Fibroblast of lung (primary cell): ENCODE measurements around the gene WDR7.

Experiments
- EZH2 ChIP-seq: IDR thresholded peaks from 2 replicates; pipeline ENCODE4 v1.5.1; 2012; ENCODE audit warnings: low read length, control low read depth, mild to moderate bottlenecking; ENCODE audit errors: missing control alignments
- TF ChIP-seq, protein P1 (sequence below), 2 donors: IDR thresholded peaks in 1 of 2; conservative IDR thresholded peaks in 1 of 2; 1 replicate in 1 of 2; 2 replicates in 1 of 2; pipeline ENCODE4 v1.5.1; 2011 to 2012; ENCODE audit warnings: low read length in 2 of 2, control low read depth in 1 of 2, inconsistent platforms in 1 of 2, low read depth in 1 of 2, mild to moderate bottlenecking in 1 of 2

DNA sequence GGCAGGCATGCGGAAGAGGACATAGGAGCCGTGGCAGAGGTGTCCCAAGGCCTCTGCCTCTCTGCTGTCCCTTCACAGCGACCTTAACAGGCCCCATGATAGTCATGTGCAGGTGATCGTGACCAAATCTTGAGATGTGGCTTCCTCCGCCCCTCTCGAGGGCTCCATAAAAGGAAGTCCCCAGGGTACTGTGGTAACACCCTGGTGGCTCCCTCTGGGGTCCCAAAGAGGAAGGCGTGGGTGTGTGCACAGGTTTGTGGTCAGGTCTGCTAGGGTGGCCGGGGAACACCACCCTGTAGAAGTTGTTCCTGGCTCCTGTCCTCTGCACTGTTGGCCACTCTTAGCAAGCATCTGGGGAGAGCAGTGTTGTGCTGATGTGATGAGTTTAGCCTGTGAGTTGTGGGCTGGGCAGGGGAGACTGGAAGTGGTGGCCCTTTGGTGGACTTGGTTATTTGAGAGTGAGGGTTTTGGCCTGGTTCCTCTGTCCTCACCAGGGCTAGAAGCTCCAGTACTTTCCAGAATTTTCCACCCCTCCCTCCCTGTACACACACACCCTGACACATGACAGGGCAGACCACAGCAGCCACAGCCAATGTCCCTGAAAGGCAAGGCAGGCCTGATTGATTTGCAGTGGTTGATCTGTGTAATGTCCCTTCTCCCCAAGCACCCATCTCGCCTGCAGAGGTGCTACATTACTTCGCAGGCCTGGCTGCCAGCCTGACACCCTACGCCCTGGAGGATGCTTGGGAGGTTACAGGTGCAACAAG lies 426.8 kb downstream of the WDR7 start:
- TF ChIP-seq, protein P1, sequence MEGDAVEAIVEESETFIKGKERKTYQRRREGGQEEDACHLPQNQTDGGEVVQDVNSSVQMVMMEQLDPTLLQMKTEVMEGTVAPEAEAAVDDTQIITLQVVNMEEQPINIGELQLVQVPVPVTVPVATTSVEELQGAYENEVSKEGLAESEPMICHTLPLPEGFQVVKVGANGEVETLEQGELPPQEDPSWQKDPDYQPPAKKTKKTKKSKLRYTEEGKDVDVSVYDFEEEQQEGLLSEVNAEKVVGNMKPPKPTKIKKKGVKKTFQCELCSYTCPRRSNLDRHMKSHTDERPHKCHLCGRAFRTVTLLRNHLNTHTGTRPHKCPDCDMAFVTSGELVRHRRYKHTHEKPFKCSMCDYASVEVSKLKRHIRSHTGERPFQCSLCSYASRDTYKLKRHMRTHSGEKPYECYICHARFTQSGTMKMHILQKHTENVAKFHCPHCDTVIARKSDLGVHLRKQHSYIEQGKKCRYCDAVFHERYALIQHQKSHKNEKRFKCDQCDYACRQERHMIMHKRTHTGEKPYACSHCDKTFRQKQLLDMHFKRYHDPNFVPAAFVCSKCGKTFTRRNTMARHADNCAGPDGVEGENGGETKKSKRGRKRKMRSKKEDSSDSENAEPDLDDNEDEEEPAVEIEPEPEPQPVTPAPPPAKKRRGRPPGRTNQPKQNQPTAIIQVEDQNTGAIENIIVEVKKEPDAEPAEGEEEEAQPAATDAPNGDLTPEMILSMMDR (conservative IDR thresholded peaks at IDR 0.05 in 1 of 2, IDR thresholded peaks at IDR 0.05 in 1 of 2; ENCODE audit: low read depth in 1 of 2, low read length in 2 of 2) = no peak
- TF ChIP-seq EZH2 = no peak
